Iris pigment epithelial cell (primary cell): Measurements from ENCODE around the gene SLC32A1.

Experiments used
- DNase-seq: peaks from one replicate; pipeline ENCODE4 v3.0.0-alpha.2; 2011; ENCODE audit warnings: low read depth

The SLC32A1 gene

DNA sequence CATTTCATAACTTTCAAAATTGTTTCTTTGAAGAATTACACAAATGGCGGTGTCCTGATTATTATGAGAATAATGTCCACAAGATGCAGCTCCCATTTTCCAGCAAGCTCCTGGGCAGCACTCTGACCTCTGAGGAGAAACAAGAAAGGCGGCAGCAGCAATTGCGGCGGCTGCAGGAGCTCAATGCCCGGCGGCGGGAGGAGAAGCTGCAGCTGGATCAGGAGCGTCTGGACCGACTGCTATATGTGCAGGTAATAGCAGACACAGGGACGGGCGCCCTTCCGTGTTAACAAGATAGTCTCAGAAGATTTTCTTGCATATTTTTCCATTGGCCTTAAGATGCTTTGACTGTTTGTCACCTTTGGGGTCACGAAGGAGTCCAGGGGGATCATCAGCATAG is 30.6 kb downstream of the SLC32A1 start:
- no peak for DNase-seq

DNA sequence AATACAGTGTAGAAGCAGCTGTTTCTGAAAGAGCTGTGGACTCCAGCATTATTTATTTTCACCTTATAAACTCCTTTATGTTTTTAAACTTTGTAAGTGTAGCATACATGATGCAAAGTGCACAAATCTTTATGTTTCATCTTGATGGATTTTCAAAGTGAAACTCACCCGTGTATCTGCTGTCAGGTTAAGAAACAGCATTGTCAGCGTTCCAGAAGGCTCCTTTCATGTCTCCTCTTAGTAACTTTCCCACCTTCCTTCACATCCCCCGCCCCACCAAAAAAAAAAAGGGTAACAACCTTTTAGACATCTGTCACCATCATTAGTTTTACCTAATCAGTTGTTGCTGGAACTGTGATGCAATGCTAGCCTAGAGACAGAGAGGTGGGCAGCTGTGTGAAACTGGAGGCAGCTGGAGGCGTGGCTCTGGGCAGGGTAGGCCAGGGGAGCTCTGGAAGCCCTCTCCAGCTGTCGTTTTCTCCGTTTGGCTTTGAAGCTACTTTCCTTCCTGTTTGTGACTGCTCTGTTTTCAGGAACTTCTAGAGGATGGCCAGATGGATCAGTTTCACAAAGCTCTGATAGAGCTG is 31.1 kb downstream of the SLC32A1 start:
- DNase-seq = no peak

DNA sequence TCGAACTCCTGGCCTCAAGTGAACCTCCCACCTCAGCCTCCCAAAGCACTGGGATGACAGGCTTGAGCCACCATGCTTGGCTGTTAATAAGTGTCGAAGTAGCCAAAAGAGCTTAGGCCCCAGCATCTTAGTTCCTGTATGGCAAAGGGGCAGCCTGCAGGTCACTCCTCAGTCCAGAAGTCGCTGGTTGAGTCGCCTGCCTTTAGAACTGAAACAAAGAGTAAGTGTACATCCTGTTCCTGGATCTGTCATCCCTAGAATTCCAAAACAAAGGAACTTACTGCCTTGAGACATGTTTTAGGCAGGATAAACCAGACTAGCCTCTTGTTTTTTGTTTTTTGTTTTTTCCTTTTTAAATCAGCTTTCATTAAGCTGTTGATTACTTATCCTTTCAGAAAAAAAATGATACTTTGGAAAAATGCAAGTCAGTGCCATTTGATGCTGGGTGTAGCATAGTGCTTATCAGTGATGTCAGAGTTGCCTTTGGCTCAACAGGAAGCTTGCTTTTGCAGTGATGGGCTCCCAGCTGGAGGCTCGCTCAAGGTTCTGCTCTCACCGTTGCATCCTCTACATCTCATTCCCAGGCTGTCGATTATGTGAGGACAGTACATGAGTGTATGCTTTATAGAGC is 33.0 kb downstream of the SLC32A1 start:
- peak; percentile 22 for DNase-seq

DNA sequence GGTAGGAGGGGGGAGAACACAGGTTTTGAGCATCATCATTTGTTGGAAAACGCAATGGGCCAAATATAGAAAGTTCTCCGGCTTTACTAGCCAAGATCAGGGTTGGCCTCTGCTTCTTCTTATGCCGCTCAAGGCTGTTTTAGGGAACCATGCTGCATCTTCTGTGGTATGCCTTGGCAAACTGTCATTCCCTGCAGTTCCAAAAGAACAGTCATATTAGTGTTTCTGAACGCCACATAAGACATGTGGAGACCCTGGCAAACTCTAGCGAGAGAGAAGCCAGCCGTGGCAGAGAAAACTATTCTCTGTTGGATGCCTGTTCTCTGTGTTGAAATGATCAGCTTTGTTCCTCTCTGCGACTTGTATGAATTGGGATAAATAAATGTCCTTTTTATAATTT is 34.8 kb downstream of the SLC32A1 start:
- no peak for DNase-seq

DNA sequence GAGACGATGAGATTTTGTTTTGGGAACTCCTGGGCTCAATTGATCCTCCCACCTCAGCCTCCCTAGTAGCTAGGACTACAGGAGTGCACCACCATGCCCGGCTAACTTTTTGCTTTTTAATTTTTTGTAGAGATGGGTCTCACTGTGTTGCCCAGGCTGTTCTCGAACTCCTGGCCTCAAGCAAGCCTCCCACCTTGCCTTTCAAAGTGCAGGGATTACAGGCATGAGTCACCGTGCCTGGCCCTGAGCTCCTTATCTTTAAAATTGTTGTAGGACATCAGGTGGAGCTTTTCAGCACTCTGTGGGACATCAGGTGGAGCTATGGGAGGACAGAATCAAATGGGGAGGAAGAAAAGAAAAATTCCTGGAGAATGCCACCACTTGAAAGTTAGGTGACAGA is 36.7 kb downstream of the SLC32A1 start:
- no peak for DNase-seq

DNA sequence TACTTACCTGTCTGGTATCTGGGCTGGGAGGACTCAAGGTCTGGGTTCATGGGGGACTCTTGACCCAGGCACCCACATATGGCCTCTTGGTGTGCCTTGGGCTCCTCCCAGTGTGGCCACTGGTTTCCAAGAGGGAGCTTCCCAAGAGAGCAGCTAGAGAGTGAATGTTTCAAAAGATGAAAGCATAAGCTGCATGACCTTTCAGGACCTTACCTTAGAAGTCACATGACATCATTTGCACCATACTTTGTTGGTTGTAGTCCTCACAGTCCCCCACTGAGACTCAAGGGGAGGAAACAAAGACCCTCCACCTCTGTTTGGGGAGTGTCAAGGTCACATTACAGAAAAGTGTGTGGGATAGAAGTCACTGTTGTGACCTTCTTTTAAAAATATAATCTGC is 37.9 kb downstream of the SLC32A1 start:
- DNase-seq = no peak

DNA sequence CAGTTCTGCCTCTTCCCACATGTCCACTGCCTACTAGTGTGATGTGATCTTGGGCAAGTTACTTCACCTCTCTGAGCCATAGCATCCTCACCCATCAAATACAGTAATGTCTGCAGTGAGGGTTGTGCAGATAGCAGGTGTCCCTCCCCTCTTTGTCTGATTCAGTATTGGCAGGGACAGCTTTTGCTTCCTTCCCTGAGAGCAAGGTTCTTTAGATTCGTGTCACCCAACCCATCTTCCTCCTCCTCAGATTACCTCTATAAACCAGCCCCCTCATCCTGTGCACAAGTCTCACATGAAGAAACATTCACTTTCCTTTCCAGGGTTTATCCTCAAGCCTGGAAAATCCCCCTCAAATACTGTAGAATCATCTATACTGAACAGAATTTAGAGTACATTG is 39.3 kb downstream of the SLC32A1 start:
- DNase-seq = no peak

DNA sequence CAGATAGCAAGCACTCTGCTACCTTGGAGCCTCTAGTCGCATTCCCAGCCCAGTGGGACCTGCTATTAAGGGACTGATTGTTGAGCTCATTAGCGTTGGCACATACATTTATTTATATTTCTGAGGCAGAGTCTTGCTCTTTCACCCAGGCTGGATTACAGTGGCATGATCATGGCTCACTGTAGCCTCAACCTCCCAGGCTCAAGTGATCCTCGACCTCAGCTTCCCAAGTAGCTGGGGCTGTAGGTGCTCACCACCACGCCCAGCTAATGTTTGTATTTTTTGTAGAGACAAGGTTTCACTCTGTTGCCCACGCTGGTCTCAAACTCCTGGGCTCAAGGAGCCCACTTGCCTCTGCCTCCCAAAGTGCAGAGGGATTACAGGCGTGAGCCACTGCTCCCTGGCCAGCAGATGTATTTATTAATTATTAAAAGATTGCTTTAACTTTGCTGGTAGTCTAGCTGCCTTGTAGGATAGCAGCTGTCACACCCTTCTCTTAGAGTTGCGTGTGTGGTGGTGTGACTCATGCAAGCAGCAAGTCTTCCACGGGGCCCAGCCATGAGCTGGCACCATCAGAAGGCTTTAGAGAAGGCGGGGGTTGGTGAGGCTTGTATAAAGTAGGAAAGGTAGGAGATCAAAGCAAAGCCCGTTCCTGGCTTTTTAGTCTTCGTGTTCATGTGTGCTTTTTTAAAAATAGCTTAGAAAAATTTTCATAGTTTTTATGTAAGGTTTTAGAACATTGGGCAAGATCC is 40.5 kb downstream of the SLC32A1 start:
- DNase-seq = peak; percentile 94

DNA sequence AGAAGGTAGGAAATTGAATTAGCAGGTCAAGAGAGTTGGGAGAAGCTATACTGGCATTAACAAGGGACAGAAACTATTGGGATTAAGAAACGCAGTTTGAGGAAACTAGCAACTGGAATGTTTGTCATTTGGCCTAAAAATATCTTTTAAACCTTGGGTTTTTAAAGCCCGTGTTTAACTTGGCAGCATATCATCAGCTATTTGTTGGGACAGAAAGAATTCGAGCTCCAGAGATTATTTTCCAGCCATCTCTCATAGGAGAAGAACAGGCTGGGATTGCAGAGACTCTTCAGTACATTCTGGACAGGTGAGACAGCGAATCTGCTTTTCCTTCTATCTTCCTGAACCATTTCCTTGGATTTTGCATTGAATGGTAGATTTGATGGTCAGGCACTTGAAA is 41.8 kb downstream of the SLC32A1 start:
- no peak for DNase-seq

DNA sequence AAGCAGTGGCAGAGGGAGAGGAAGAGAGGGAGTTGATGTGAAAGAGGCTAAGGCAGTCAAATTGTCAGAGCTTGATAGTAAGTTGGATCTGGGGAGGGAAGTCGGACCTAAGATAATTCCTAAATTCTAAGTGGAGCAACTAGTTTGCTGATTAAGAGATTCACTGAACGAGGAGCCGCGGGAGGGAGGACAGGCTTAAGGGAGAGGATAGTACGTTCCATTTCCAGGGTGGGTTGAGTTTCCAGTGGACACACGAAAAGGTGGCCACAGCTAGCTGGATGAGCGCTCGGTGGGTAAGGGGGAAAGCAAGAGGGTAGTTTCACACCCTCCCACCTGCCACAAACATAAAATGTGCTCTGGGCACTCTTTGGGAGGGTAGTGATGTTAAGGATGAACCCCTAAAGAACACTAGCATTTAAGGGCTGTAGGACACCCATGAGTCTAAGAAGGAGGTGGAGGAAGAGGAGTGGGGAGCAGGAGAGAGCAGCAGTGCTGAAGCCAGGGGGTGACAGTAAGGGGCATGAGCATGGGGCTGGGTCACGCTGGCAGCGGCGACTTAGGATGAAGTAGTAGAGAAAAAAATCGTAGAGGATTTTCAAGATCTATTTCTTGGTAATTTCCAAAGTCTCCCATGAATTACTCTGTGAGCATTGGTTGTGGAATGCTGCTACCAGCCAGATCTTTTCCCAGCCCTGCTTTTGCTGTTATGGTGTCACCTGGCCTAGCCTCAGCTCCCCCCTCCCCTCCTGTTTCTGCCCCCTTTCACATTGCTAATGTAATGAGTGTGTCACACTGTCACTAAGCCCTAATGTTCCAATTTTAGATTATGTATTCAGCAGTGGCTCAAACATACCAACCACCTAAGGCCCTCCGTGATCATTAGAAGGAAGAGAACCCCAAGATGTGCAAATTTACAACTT is 45.4 kb downstream of the SLC32A1 start:
- no peak for DNase-seq

DNA sequence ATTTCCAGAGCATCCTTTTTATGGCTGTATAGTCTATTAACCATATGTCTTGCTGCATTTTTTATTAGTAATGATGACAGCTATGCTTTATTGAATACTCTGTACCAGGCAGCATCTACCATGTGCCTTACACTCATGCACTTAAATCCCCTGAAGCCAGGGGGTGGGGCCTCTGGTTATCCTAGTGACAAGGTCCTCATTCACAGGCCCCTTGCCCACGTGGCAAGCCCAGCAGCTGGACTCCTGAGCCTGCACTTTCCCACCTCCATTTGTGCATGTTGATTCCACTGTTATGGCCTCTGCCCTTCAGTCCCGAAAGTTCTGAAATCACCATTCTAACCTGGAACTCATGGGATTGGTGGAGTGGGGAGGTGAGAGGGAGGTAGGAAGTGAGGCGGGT is 46.3 kb downstream of the SLC32A1 start:
- no peak for DNase-seq

DNA sequence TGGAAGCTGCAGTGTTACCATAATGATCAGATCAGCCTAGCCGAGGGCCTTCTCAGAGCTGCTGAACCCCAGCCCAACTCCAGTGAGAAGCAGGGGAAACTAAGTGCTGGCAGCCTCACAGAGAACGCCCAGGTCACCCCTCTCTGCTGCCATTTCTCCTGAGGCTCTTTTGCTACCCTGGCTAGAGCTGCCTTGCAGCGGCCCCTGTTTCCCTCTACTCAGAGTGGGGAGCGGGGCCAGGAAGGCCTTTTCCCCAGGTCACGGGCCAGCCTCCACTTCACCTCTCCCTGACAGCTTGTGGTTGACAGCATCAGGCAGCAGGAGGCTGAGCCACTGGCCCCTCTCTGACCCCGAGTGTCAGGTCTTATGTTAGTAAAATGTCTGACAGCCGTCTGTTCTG is 46.7 kb downstream of the SLC32A1 start:
- DNase-seq = no peak

DNA sequence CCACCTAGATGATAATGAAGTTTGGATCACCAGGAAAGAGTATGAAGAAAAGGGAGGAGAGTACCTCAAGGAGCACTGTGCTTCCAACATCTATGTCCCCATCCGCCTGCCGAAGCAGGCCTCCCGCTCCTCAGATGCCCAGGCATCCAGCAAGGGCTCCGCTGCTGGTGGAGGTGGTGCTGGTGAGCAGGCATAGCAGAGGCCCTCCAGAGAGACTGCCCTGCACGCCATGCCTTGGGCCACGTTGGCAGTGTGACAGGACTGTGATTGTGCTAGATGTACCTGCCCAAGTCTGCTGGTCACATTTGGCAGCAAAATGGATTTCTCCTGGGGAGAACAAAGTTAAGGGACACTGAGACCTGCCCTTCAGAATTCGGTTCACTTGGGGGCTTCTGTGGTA is 47.3 kb downstream of the SLC32A1 start:
- no peak for DNase-seq

DNA sequence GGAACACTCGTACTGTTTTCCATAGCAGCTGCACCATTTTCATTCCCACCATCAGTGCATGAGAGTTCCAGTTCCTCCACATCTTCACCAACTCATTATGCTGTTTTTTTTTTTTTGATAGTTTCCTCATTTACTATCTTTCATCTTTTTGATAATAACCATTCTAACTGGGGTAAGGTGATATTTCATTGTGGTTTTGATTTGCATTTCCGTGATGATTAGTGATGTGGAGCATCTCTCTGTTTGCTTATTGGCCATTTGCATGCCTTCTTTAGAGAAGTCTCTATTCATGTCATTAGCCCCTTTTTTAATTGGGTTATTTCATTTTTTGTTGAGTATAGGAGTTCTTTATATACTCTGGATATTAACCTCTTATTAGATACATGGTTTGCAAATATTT is 49.9 kb downstream of the SLC32A1 start:
- DNase-seq = no peak

DNA sequence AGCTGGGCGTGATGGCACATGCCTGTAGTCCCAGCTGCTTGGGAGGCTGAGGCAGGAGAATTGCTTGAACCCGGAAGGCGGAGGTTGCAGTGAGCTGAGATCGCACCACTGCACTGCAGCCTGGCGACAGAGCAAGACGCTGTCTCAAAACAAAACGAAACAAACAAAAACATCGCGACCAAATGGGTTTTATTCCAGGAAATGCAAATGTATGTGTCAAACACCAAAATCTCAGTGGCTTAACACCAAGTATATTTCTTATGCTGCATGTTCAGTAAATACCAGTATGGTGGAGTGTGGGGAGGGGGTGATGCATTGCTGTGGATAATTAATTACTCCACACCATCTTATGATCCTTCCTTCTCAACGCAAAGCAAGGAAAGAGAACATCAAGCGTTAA is 52.1 kb downstream of the SLC32A1 start:
- DNase-seq = no peak
